Measurements from ENCODE around the gene SHC1.

SHC1 gene

GRCh38 chr1:154982897-154983648 is 12.5 kb upstream of the SHC1 start, which contains the start of gene FLAD1 (continued):
- TF ChIP-seq PATZ1 (tag by site-specific recombination; IDR thresholded peaks at IDR 0.05) (peak; percentile 86), OVOL3 (tag by site-specific recombination; IDR thresholded peaks at IDR 0.05) (0 out of 2 replicates have a peak, but pooled peaks have one; percentile 31), ZNF121 (tag by site-specific recombination; IDR thresholded peaks at IDR 0.05) (no peak), ZNF600 (tag by site-specific recombination; IDR thresholded peaks at IDR 0.05) (peak; percentile 95), ZNF19 (tag by site-specific recombination; IDR thresholded peaks at IDR 0.05; ENCODE audit: low read depth) (no peak), ZNF280C (tag by site-specific recombination; IDR thresholded peaks at IDR 0.05) (no peak), FEZF1 (tag by site-specific recombination; IDR thresholded peaks at IDR 0.05) (no peak), YY2 (tag by site-specific recombination; IDR thresholded peaks at IDR 0.05) (no peak), ZNF2 (tag by site-specific recombination; IDR thresholded peaks at IDR 0.05) (peak; percentile 14; the same call in 1 of the 2 replicates), ZNF701 (tag by site-specific recombination; IDR thresholded peaks at IDR 0.05) (no peak), SETDB1 (IDR thresholded peaks at IDR 0.05; ENCODE audit: insufficient read length, low read length) (peak; percentile 40), ZNF76 (tag by site-specific recombination; IDR thresholded peaks at IDR 0.05; ENCODE audit: borderline replicate concordance, low read depth) (peak; percentile 86), ZNF623 (tag by site-specific recombination; IDR thresholded peaks at IDR 0.05) (no peak), ZNF596 (tag by site-specific recombination; IDR thresholded peaks at IDR 0.05) (no peak), ZFP37 (tag by site-specific recombination; IDR thresholded peaks at IDR 0.05) (no peak), HOXC10 (CRISPR knock-in tag; IDR thresholded peaks at IDR 0.05) (no peak), ZNF501 (tag by site-specific recombination; IDR thresholded peaks at IDR 0.05) (peak; percentile 43; the same call in 1 of the 2 replicates), SP3 (tag by site-specific recombination; IDR thresholded peaks at IDR 0.05) (peak; percentile 97), ZBTB49 (tag by site-specific recombination; IDR thresholded peaks at IDR 0.05; ENCODE audit: low read depth) (no peak), ZSCAN5A (tag by site-specific recombination; IDR thresholded peaks at IDR 0.05) (no peak), ZBTB48 (tag by site-specific recombination; IDR thresholded peaks at IDR 0.05) (no peak), ZNF585B (tag by site-specific recombination; IDR thresholded peaks at IDR 0.05) (no peak), ZNF366 (tag by site-specific recombination; conservative IDR thresholded peaks at IDR 0.05) (peak; percentile 98), PRDM4 (tag by site-specific recombination; IDR thresholded peaks at IDR 0.05) (0 out of 2 replicates have a peak, but pooled peaks have one; percentile 33), ZNF692 (tag by site-specific recombination; IDR thresholded peaks at IDR 0.05) (peak; percentile 61), ZNF221 (tag by site-specific recombination; IDR thresholded peaks at IDR 0.05; ENCODE audit: borderline replicate concordance) (no peak), ZEB2 (tag by site-specific recombination; IDR thresholded peaks at IDR 0.05) (peak; percentile 64; the same call in 1 of the 2 replicates), PRDM1 (tag by site-specific recombination; IDR thresholded peaks at IDR 0.05) (peak; percentile 96), SCRT1 (tag by site-specific recombination; IDR thresholded peaks at IDR 0.05; ENCODE audit: borderline replicate concordance) (no peak)

Measured in HEK293 (cell line).